ENCODE results near the gene LTBP1.

The LTBP1 gene

GRCh38 chr2:33225350-33225749 lies 278.6 kb downstream of the LTBP1 start:
- WGBS (ENCODE audit: extremely low coverage, insufficient coverage, insufficient read length) = no CpG with 5 or more reads among the region's 2 CpGs
- Histone ChIP-seq H3K14ac (ENCODE audit: low read length) (no peak overlapping the region), H4K91ac (ENCODE audit: low read depth, low read length) (no peak overlapping the region)

GRCh38 chr2:33226546-33226945 lies 279.8 kb downstream of the LTBP1 start:
- Histone ChIP-seq H3K18ac (ENCODE audit: low read length) (no peak overlapping the region), H3K79me1 (ENCODE audit: low read length) (no peaks in the 10 kb centered on the region), H2AK5ac (ENCODE audit: low read length) (no peak overlapping the region), H3K23ac (ENCODE audit: low read length) (no peak overlapping the region), H3K27me3 (ENCODE audit: insufficient read depth, low read length) (no peaks in the 10 kb centered on the region), H3K79me2 (ENCODE audit: control insufficient read depth, insufficient read depth, low read length, poor library complexity) (no peaks in the 10 kb centered on the region), H2BK12ac (ENCODE audit: low read length) (no peak overlapping the region), H3K4ac (ENCODE audit: low read depth, low read length) (no peak overlapping the region), H4K12ac (ENCODE audit: low read depth, low read length) (no peak overlapping the region), H3K9ac (ENCODE audit: low read length) (no peak overlapping the region), H3K4me1 (ENCODE audit: control insufficient read depth in 1 of 2, insufficient read depth in 2 of 2, low read length in 2 of 2) (no peaks in the 10 kb centered on the region), H2AFZ (ENCODE audit: insufficient read depth, low read length, poor library complexity) (no peak overlapping the region), H3K4me3 (ENCODE audit: low read depth, low read length) (no peak overlapping the region), H3K4me2 (ENCODE audit: low read length) (no peak overlapping the region), H3K27ac (ENCODE audit: low read depth, low read length) (no peak overlapping the region), H4K91ac (ENCODE audit: low read depth, low read length) (no peak overlapping the region), H3K9me3 (ENCODE audit: insufficient read depth, low read depth, low read length) (no peaks in the 10 kb centered on the region), H2BK120ac (ENCODE audit: insufficient read depth, low read length, poor library complexity) (no peak overlapping the region), H2BK5ac (ENCODE audit: low read depth, low read length, poor library complexity) (no peak overlapping the region), H3K14ac (ENCODE audit: low read length) (no peak overlapping the region), H4K8ac (ENCODE audit: low read depth, low read length) (no peak overlapping the region), H3K36me3 (ENCODE audit: control insufficient read depth in 1 of 2, insufficient read depth in 2 of 2, low read length in 2 of 2) (no peaks in the 10 kb centered on the region)
- WGBS (ENCODE audit: extremely low coverage, insufficient coverage, insufficient read length) = no CpG with 5 or more reads among the region's 4 CpGs
- DNase-seq = no peak

More at GRCh38 chr2:33225350-33225749, 278.6 kb downstream of the LTBP1 start:
- Histone ChIP-seq H2AFZ (ENCODE audit: insufficient read depth, low read length, poor library complexity) (no peak overlapping the region), H3K4ac (ENCODE audit: low read depth, low read length) (no peak overlapping the region), H2AK5ac (ENCODE audit: low read length) (no peak overlapping the region), H4K12ac (ENCODE audit: low read depth, low read length) (no peak overlapping the region), H3K9me3 (ENCODE audit: insufficient read depth, low read depth, low read length) (no peaks in the 10 kb centered on the region), H3K27ac (ENCODE audit: low read depth, low read length) (no peak overlapping the region), H3K27me3 (ENCODE audit: insufficient read depth, low read length) (no peaks in the 10 kb centered on the region), H3K79me1 (ENCODE audit: low read length) (no peaks in the 10 kb centered on the region), H3K9ac (ENCODE audit: low read length) (no peak overlapping the region), H2BK120ac (ENCODE audit: insufficient read depth, low read length, poor library complexity) (no peak overlapping the region), H2BK12ac (ENCODE audit: low read length) (no peak overlapping the region), H3K18ac (ENCODE audit: low read length) (no peak overlapping the region), H3K4me1 (ENCODE audit: control insufficient read depth in 1 of 2, insufficient read depth in 2 of 2, low read length in 2 of 2) (no peaks in the 10 kb centered on the region), H3K23ac (ENCODE audit: low read length) (no peak overlapping the region), H3K4me3 (ENCODE audit: low read depth, low read length) (no peak overlapping the region), H2BK5ac (ENCODE audit: low read depth, low read length, poor library complexity) (no peak overlapping the region), H3K4me2 (ENCODE audit: low read length) (no peak overlapping the region), H4K8ac (ENCODE audit: low read depth, low read length) (no peak overlapping the region), H3K79me2 (ENCODE audit: control insufficient read depth, insufficient read depth, low read length, poor library complexity) (no peaks in the 10 kb centered on the region), H3K36me3 (ENCODE audit: control insufficient read depth in 1 of 2, insufficient read depth in 2 of 2, low read length in 2 of 2) (no peaks in the 10 kb centered on the region)
- DNase-seq = no peak

GRCh38 chr2:33229646-33230045 lies 282.9 kb downstream of the LTBP1 start:
- H4K8ac ChIP-seq (ENCODE audit: low read depth, low read length) = no peak overlapping the region
- H3K9ac ChIP-seq (ENCODE audit: low read length) = no peak overlapping the region
- H3K14ac ChIP-seq (ENCODE audit: low read length) = no peak overlapping the region
- no peak overlapping the region for H2AK5ac ChIP-seq (ENCODE audit: low read length)
- H2AFZ ChIP-seq (ENCODE audit: insufficient read depth, low read length, poor library complexity) = no peak overlapping the region
- no peaks in the 10 kb centered on the region for H3K79me1 ChIP-seq (ENCODE audit: low read length)
- no peak overlapping the region for H3K27ac ChIP-seq (ENCODE audit: low read depth, low read length)
- no peak overlapping the region for H4K91ac ChIP-seq (ENCODE audit: low read depth, low read length)
- H3K9me3 ChIP-seq (ENCODE audit: insufficient read depth, low read depth, low read length) = no peaks in the 10 kb centered on the region
- no CpG with 5 or more reads among the region's 4 CpGs for WGBS (ENCODE audit: extremely low coverage, insufficient coverage, insufficient read length)
- H3K18ac ChIP-seq (ENCODE audit: low read length) = no peak overlapping the region
- no peak overlapping the region for H3K4ac ChIP-seq (ENCODE audit: low read depth, low read length)
- no peak overlapping the region for H2BK5ac ChIP-seq (ENCODE audit: low read depth, low read length, poor library complexity)
- no peak overlapping the region for H2BK120ac ChIP-seq (ENCODE audit: insufficient read depth, low read length, poor library complexity)
- H3K4me1 ChIP-seq (ENCODE audit: control insufficient read depth in 1 of 2, insufficient read depth in 2 of 2, low read length in 2 of 2) = no peaks in the 10 kb centered on the region
- DNase-seq = no peak
- H3K4me2 ChIP-seq (ENCODE audit: low read length) = no peak overlapping the region
- no peak overlapping the region for H3K23ac ChIP-seq (ENCODE audit: low read length)
- H3K27me3 ChIP-seq (ENCODE audit: insufficient read depth, low read length) = no peaks in the 10 kb centered on the region
- no peaks in the 10 kb centered on the region for H3K79me2 ChIP-seq (ENCODE audit: control insufficient read depth, insufficient read depth, low read length, poor library complexity)
- H3K4me3 ChIP-seq (ENCODE audit: low read depth, low read length) = no peak overlapping the region
- no peak overlapping the region for H4K12ac ChIP-seq (ENCODE audit: low read depth, low read length)
- no peaks in the 10 kb centered on the region for H3K36me3 ChIP-seq (ENCODE audit: control insufficient read depth in 1 of 2, insufficient read depth in 2 of 2, low read length in 2 of 2)
- no peak overlapping the region for H2BK12ac ChIP-seq (ENCODE audit: low read length)

GRCh38 chr2:33230195-33230594 lies 283.4 kb downstream of the LTBP1 start:
- no peak overlapping the region for H2BK5ac ChIP-seq (ENCODE audit: low read depth, low read length, poor library complexity)
- DNase-seq = no peak
- no peak overlapping the region for H3K4me2 ChIP-seq (ENCODE audit: low read length)

More at GRCh38 chr2:33230195-33230594, 283.4 kb downstream of the LTBP1 start:
- Histone ChIP-seq H2BK12ac (ENCODE audit: low read length) (no peak overlapping the region), H3K79me2 (ENCODE audit: control insufficient read depth, insufficient read depth, low read length, poor library complexity) (no peaks in the 10 kb centered on the region), H3K23ac (ENCODE audit: low read length) (no peak overlapping the region), H3K27ac (ENCODE audit: low read depth, low read length) (no peak overlapping the region), H3K4me3 (ENCODE audit: low read depth, low read length) (no peak overlapping the region), H4K91ac (ENCODE audit: low read depth, low read length) (no peak overlapping the region), H2BK120ac (ENCODE audit: insufficient read depth, low read length, poor library complexity) (no peak overlapping the region), H4K8ac (ENCODE audit: low read depth, low read length) (no peak overlapping the region), H3K14ac (ENCODE audit: low read length) (no peak overlapping the region), H2AFZ (ENCODE audit: insufficient read depth, low read length, poor library complexity) (no peak overlapping the region), H3K27me3 (ENCODE audit: insufficient read depth, low read length) (no peaks in the 10 kb centered on the region), H3K9ac (ENCODE audit: low read length) (no peak overlapping the region), H3K79me1 (ENCODE audit: low read length) (no peaks in the 10 kb centered on the region), H3K36me3 (ENCODE audit: control insufficient read depth in 1 of 2, insufficient read depth in 2 of 2, low read length in 2 of 2) (no peaks in the 10 kb centered on the region), H3K9me3 (ENCODE audit: insufficient read depth, low read depth, low read length) (no peaks in the 10 kb centered on the region), H3K18ac (ENCODE audit: low read length) (no peak overlapping the region), H3K4me1 (ENCODE audit: control insufficient read depth in 1 of 2, insufficient read depth in 2 of 2, low read length in 2 of 2) (no peaks in the 10 kb centered on the region), H4K12ac (ENCODE audit: low read depth, low read length) (no peak overlapping the region), H2AK5ac (ENCODE audit: low read length) (no peak overlapping the region), H3K4ac (ENCODE audit: low read depth, low read length) (no peak overlapping the region)
